GM12878 (cell line): Measurements from ENCODE around the gene MARCHF10. TPM values are rescaled to one million over a fixed set of nuclear protein-coding genes. Genes with fewer than 3 reads are reported as not detected.
"Not testable (repeated sequence)": the region's sequence is repeated elsewhere in the genome, so short reads cannot be mapped to it uniquely, and the experiment has no call there.

Source experiments
- ATAC-seq: fragments of 200-7000 bp; cut with Tn5 transposase; 3 replicates; pipeline ENCODE4 v1.9.1; 2020; ENCODE audit warnings: mild to moderate bottlenecking, moderate library complexity
- BruUV-seq: library from RNA; stranded (reverse); fragments of 400-500 nt; replicated peaks from 2 replicates; lab custom pipeline; 2021; lab: Mats Ljungman, UMichigan
- CTCF ChIA-PET: fragments of 300-600 bp; sonication (Branson Sonifier 250); formaldehyde crosslinking; extraction: SDS; loops from one replicate; lab custom pipeline; 2021; ENCODE audit warnings: inconsistent platforms; lab: Yijun Ruan, JAX
- POLR2A ChIA-PET: fragments of 350-600 bp; formaldehyde crosslinking; extraction: SDS; loops from one replicate; lab custom pipeline; 2021; ENCODE audit warnings: inconsistent platforms; lab: Charles Lee
- RAD21 ChIA-PET: fragments of 300-600 bp; sonication (Branson Sonifier 250); formaldehyde crosslinking; loops from one replicate; lab custom pipeline; 2023; ENCODE audit warnings: antibody characterized with exemption; ENCODE audit not compliant: unreplicated experiment; lab: Charles Lee
- SMC1A ChIA-PET: fragments of 300-600 bp; sonication (Branson Sonifier 250); formaldehyde crosslinking; loops from one replicate; lab custom pipeline; 2023; ENCODE audit not compliant: unreplicated experiment, uncharacterized antibody; lab: Charles Lee
- DNase-seq: peaks from one replicate; pipeline ENCODE4 v3.0.0-alpha.2; 2011; ENCODE audit warnings: low read depth, low spot score
- FAIRE-seq: peaks from 3 replicates; lab custom pipeline; 2011; peaks lifted over from hg19 to GRCh38; lab: Jason Lieb, UNC
- H2AFZ ChIP-seq: 2 replicates; pipeline ENCODE4 v1.6.0; 2011; ENCODE audit warnings: low read depth, low read length, control low read depth; ENCODE audit not compliant: control insufficient read depth
- H3K27ac ChIP-seq: 2 replicates; pipeline ENCODE4 v1.5.1; 2011; ENCODE audit warnings: control low read depth; ENCODE audit not compliant: control insufficient read depth, insufficient read depth
- H3K27me3 ChIP-seq, 2 experiments: replicated peaks in 1 of 2; 2 replicates each; pipeline versions ENCODE4 v1.6.0 to v1.6.1; 2011; ENCODE audit warnings: low read length in 1 of 2; ENCODE audit not compliant: control insufficient read depth in 2 of 2, insufficient read depth in 2 of 2
- H3K36me3 ChIP-seq, 2 experiments: 2 replicates each; pipeline ENCODE4 v1.5.1; 2011; ENCODE audit warnings: low read length in 1 of 2; ENCODE audit not compliant: control insufficient read depth in 2 of 2, insufficient read depth in 2 of 2
- H3K4me1 ChIP-seq: 2 replicates; pipeline ENCODE4 v1.6.1; 2011; ENCODE audit warnings: mild to moderate bottlenecking, low read length, moderate library complexity, mixed read lengths; ENCODE audit not compliant: control insufficient read depth, insufficient read depth
- H3K4me2 ChIP-seq: 2 replicates; pipeline ENCODE4 v1.6.0; 2011; ENCODE audit warnings: control low read depth; ENCODE audit not compliant: control insufficient read depth, insufficient read depth
- H3K4me3 ChIP-seq: fragments of 200-600 bp; sonication (generic); 2 replicates; pipeline ENCODE4 v1.5.1; 2016
- H3K79me2 ChIP-seq: 2 replicates; pipeline ENCODE4 v1.6.0; 2011; ENCODE audit warnings: low read length; ENCODE audit not compliant: control insufficient read depth, insufficient read depth
- H3K9ac ChIP-seq: 2 replicates; pipeline ENCODE4 v1.8.0; 2011; ENCODE audit warnings: low read length, control low read depth, mixed read lengths; ENCODE audit not compliant: control insufficient read depth, insufficient read depth
- H3K9me3 ChIP-seq: replicated peaks from 3 replicates; pipeline ENCODE4 v1.5.1; 2011; ENCODE audit warnings: mild to moderate bottlenecking, low read length; ENCODE audit not compliant: control insufficient read depth, insufficient read depth
- H4K20me1 ChIP-seq: 2 replicates; pipeline ENCODE4 v1.6.0; 2011; ENCODE audit not compliant: control insufficient read depth, insufficient read depth
- DPF2 ChIP-seq: fragments of 450-650 bp; IDR thresholded peaks from 2 replicates; pipeline ENCODE4 v1.6.1; 2017; ENCODE audit warnings: mild to moderate bottlenecking
- EED ChIP-seq: sonication (generic); IDR thresholded peaks from 2 replicates; pipeline ENCODE4 v1.6.1; 2016; ENCODE audit warnings: antibody characterized with exemption, low read depth
- JUNB ChIP-seq: IDR thresholded peaks from 2 replicates; pipeline ENCODE4 v1.6.1; 2016; ENCODE audit warnings: antibody characterized with exemption, mild to moderate bottlenecking
- PAX5 ChIP-seq: IDR thresholded peaks from 2 replicates; pipeline ENCODE4 v1.6.1; 2011; ENCODE audit warnings: low read depth, low read length, borderline replicate concordance
- POLR2AphosphoS5 ChIP-seq: IDR thresholded peaks from 2 replicates; pipeline ENCODE4 v1.6.1; 2011; ENCODE audit warnings: mild to moderate bottlenecking, low read length, inconsistent platforms
- POU2F2 ChIP-seq: IDR thresholded peaks from 3 replicates; pipeline ENCODE4 v1.6.1; 2011; ENCODE audit warnings: low read depth, mild to moderate bottlenecking, low read length, borderline replicate concordance
- SMAD1 ChIP-seq: fragments of 450-650 bp; IDR thresholded peaks from 2 replicates; pipeline ENCODE4 v1.6.1; 2018; ENCODE audit warnings: mild to moderate bottlenecking, low read depth; ENCODE audit not compliant: partially characterized antibody
- SPI1 ChIP-seq: IDR thresholded peaks from 2 replicates; pipeline ENCODE4 v1.6.1; 2011; ENCODE audit warnings: low read depth, mild to moderate bottlenecking, low read length, moderate library complexity, borderline replicate concordance; ENCODE audit not compliant: insufficient read depth
- ZNF207 ChIP-seq: fragments of 450-650 bp; IDR thresholded peaks from 2 replicates; pipeline ENCODE4 v1.6.1; 2014; ENCODE audit warnings: antibody characterized with exemption, mild to moderate bottlenecking, borderline replicate concordance
- ZNF274 ChIP-seq: IDR thresholded peaks from one replicate; pipeline ENCODE4 v1.8.0; 2011; ENCODE audit not compliant: insufficient read length, insufficient read depth
- WGBS: methylation state at CpG from one replicate; pipeline ENCODE4 v1.1.6; 2016; ENCODE audit warnings: low lambda C conversion rate; ENCODE audit not compliant: insufficient replicate concordance, insufficient coverage; ENCODE audit errors: missing lambda C conversion rate; 5-methylcytosine and 5-hydroxymethylcytosine counted together
- in situ Hi-C: fragments of 300-500 bp; cut with MboI; formaldehyde crosslinking; loops from 9 replicates; pipeline ENCODE4 v1.14.3; 2018; ENCODE audit warnings: mixed read lengths
- intact Hi-C: fragments of 100-400 bp; cut with micrococcal nuclease; formaldehyde crosslinking; loops from one replicate; pipeline ENCODE4 v1.14.2; 2022; ENCODE audit not compliant: unreplicated experiment
- polyA plus RNA-seq, 11 experiments: library from polyadenylated mRNA; depleted of rRNA in 4 of 11; unstranded in 6 of 11; stranded (reverse) in 5 of 11; fragments of >200 nt; fragmentation: Nextera tagmentation in 4 of 11; fragmentation: Illumina TruSeq in 1 of 11; extraction: Ambion mirVana in 4 of 11; extraction: Trizol in 1 of 11; gene quantifications; 1 replicate in 1 of 11; 2 replicates in 10 of 11; pipeline versions ENCODE4 v1.2.1 to v1.2.3, GENCODE V29; 2011 to 2016; ENCODE audit warnings: inconsistent platforms in 2 of 11, missing spikeins in 2 of 11, low read depth in 1 of 11
- total RNA-seq, 4 experiments: library from RNA; depleted of rRNA in 3 of 4; stranded (reverse); fragments of >200 nt in 3 of 4; fragmentation: Illumina TruSeq in 1 of 4; extraction: Trizol in 1 of 4; gene quantifications; 2 replicates each; pipeline versions ENCODE4 v1.2.1 to v1.2.3, GENCODE V29; 2013 to 2021

MARCHF10 gene
- total and polyA plus RNA-seq, 10 of the 15 experiments (the other 5 are each of a cell fraction or from before 2014, with no cell fraction given), result 0.11 to 0.24 TPM; not detected in 8

- H3K27me3 ChIP-seq, result no peaks in the 10 kb centered on the region
- ATAC-seq, result no peak
- FAIRE-seq, result no peak
- H3K36me3 ChIP-seq, result no peaks in the 10 kb centered on the region
- no peaks in the 10 kb centered on the region for H3K9me3 ChIP-seq
- H2AFZ ChIP-seq, result no peak overlapping the region
- DNase-seq, result no peak
- in situ Hi-C loops, result no loop called here
- intact Hi-C loops, result no loop called here
- WGBS, result 33% methylated on average over 1 of the region's 1 CpG
- no peaks in the 10 kb centered on the region for H3K4me1 ChIP-seq
- TF ChIP-seq POLR2AphosphoS5 (no peak), DPF2 (no peak), JUNB (no peak), ZNF274 (no peak), EED (no peak), SMAD1 (no peak), SPI1 (no peak), ZNF207 (no peak), POU2F2 (no peak), PAX5 (no peak)
- ChIA-PET RAD21 (no interaction called here), CTCF (no interaction called here), SMC1A (interaction anchor here (1.0 kb wide), 1 partner anchor 33 kb away, joined by 3 read pairs; no protein-coding TSS in a partner anchor), POLR2A (no interaction called here)
- H3K27ac ChIP-seq, result no peak overlapping the region
- no TSS peak for BruUV-seq
- no peaks in the 10 kb centered on the region for H4K20me1 ChIP-seq
- H3K4me3 ChIP-seq, result no peak overlapping the region
- H3K9ac ChIP-seq, result no peak overlapping the region
- no peak overlapping the region for H3K4me2 ChIP-seq
- no peaks in the 10 kb centered on the region for H3K79me2 ChIP-seq
Observed at GRCh38 chr17:62832405-62832804, 24.3 kb upstream of the MARCHF10 start.

DNA sequence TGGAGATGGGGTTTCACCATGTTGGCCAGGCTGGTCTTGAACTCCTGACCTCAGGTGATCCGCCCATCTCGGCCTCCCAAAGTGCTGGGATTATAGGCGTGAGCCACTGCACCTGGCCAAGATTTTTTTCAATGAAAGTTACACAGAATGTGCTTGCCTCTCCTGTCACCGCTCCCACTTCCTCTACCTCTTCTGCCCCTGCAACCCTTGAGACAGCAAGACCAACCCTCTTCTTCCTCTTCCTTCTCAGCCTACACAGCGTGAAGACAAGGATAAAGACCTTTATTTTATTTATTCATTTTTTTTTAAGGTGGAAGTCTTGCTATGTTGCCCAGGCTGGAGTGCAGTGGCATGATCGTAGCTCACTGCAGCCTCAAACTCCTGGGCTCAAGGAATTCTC lies 23.0 kb upstream of the MARCHF10 start:
- SMC1A ChIA-PET, BruUV-seq, H4K20me1 ChIP-seq, H3K27me3 ChIP-seq, H3K4me2 ChIP-seq, FAIRE-seq, intact Hi-C loops, H3K4me3 ChIP-seq, ATAC-seq, H3K4me1 ChIP-seq, POLR2A ChIA-PET, in situ Hi-C loops, H3K9me3 ChIP-seq, CTCF ChIA-PET, H3K36me3 ChIP-seq, RAD21 ChIA-PET, H3K27ac ChIP-seq, DNase-seq, H2AFZ ChIP-seq, H3K79me2 ChIP-seq, H3K9ac ChIP-seq: not testable (repeated sequence)
- 2% methylated on average over 6 of the region's 6 CpGs for WGBS
